Stimulated activated CD4-positive, alpha-beta T cell treated with anti-CD3 and anti-CD28 coated beads, Interleukin-1b, Interleukin-23, amount 100 ng/mL, for 1 hour (primary cell): ENCODE results near the gene ANK2.
A peak's percentile ranks its signal among the peaks of the same experiment; 100 is the strongest.
"Not testable (repeated sequence)": the region's sequence is repeated elsewhere in the genome, so short reads cannot be mapped to it uniquely, and the experiment has no call there.

Experiments used
- DNase-seq, 2 donors: peaks; one replicate each; pipeline ENCODE4 v3.0.0-alpha.2; 2020; ENCODE audit warnings: low read depth in 2 of 2

ANK2 gene

GRCh38 chr4:113209153-113209552, 159.7 kb downstream of the ANK2 start:
- no peak for DNase-seq

GRCh38 chr4:113209652-113210320, 160.3 kb downstream of the ANK2 start:
- no peak for DNase-seq

- no peak for DNase-seq
Measured at GRCh38 chr4:113212613-113213012, 163.2 kb downstream of the ANK2 start.

- DNase-seq = no peak
Measured at GRCh38 chr4:113221990-113222389, 172.5 kb downstream of the ANK2 start.

GRCh38 chr4:113222471-113222870, 173.0 kb downstream of the ANK2 start:
- DNase-seq = no peak

- no peak for DNase-seq
Measured at GRCh38 chr4:113223001-113223400, 173.5 kb downstream of the ANK2 start.

GRCh38 chr4:113232194-113232593, 182.7 kb downstream of the ANK2 start:
- no peak for DNase-seq

- no peak for DNase-seq
Measured at GRCh38 chr4:113236916-113237315, 187.5 kb downstream of the ANK2 start.

GRCh38 chr4:113243312-113243711, 193.9 kb downstream of the ANK2 start:
- no peak for DNase-seq

GRCh38 chr4:113244747-113245146, 195.3 kb downstream of the ANK2 start:
- not testable (repeated sequence) for DNase-seq

GRCh38 chr4:113248320-113248719, 198.9 kb downstream of the ANK2 start:
- no peak for DNase-seq

- no peak for DNase-seq
Measured at GRCh38 chr4:113255628-113256027, 206.2 kb downstream of the ANK2 start.

GRCh38 chr4:113256946-113257345, 207.5 kb downstream of the ANK2 start:
- DNase-seq = no peak

- no peak for DNase-seq
Measured at GRCh38 chr4:113260688-113261087, 211.2 kb downstream of the ANK2 start.

- no peak for DNase-seq
Measured at GRCh38 chr4:113263274-113263673, 213.8 kb downstream of the ANK2 start.

GRCh38 chr4:113270520-113271319, 221.3 kb downstream of the ANK2 start:
- no peak for DNase-seq

GRCh38 chr4:113272523-113272922, 223.1 kb downstream of the ANK2 start:
- DNase-seq = no peak

GRCh38 chr4:113273721-113274220, 224.3 kb downstream of the ANK2 start:
- DNase-seq = no peak

- DNase-seq = no peak
Measured at GRCh38 chr4:113276464-113277170, 227.2 kb downstream of the ANK2 start.

- DNase-seq = peak in 1 of 2 donors; percentile 21
Measured at GRCh38 chr4:113278324-113278934, 229.0 kb downstream of the ANK2 start.

GRCh38 chr4:113285501-113285900, 236.0 kb downstream of the ANK2 start:
- DNase-seq = no peak

- no peak for DNase-seq
Measured at GRCh38 chr4:113288257-113288656, 238.8 kb downstream of the ANK2 start.
